Trophoblast cell (in vitro differentiated cells and primary cell): ENCODE results near the gene SLC25A38.

ENCODE experiments used
- DNase-seq, 2 donors: peaks; one replicate each; pipeline ENCODE4 v3.0.0-alpha.2; 2016
- H2AFZ ChIP-seq: 2 replicates; pipeline ENCODE4 v1.6.1; 2013; ENCODE audit warnings: low read length, moderate library complexity, mild to moderate bottlenecking; ENCODE audit not compliant: insufficient read depth, poor library complexity
- H2AK5ac ChIP-seq: 2 replicates; pipeline ENCODE4 v1.6.1; 2013; ENCODE audit warnings: mild to moderate bottlenecking, low read length
- H2BK120ac ChIP-seq: 2 replicates; pipeline ENCODE4 v1.6.1; 2013; ENCODE audit warnings: low read length, mild to moderate bottlenecking, moderate library complexity; ENCODE audit not compliant: insufficient read depth, poor library complexity
- H2BK12ac ChIP-seq: 2 replicates; pipeline ENCODE4 v1.6.1; 2013; ENCODE audit warnings: mild to moderate bottlenecking, low read length, moderate library complexity
- H2BK5ac ChIP-seq: 2 replicates; pipeline ENCODE4 v1.6.1; 2013; ENCODE audit warnings: low read length, low read depth, moderate library complexity, mild to moderate bottlenecking; ENCODE audit not compliant: poor library complexity
- H3K14ac ChIP-seq: 2 replicates; pipeline ENCODE4 v1.6.1; 2013; ENCODE audit warnings: mild to moderate bottlenecking, low read length
- H3K18ac ChIP-seq: 2 replicates; pipeline ENCODE4 v1.6.1; 2013; ENCODE audit warnings: mild to moderate bottlenecking, low read length
- H3K23ac ChIP-seq: 2 replicates; pipeline ENCODE4 v1.6.1; 2013; ENCODE audit warnings: low read length
- H3K27ac ChIP-seq: 2 replicates; pipeline ENCODE4 v1.5.1; 2013; ENCODE audit warnings: low read depth, mild to moderate bottlenecking, inconsistent platforms, low read length, moderate library complexity
- H3K27me3 ChIP-seq: 2 replicates; pipeline ENCODE4 v1.6.1; 2013; ENCODE audit warnings: inconsistent platforms, mild to moderate bottlenecking, low read length, moderate library complexity; ENCODE audit not compliant: insufficient read depth
- H3K36me3 ChIP-seq, 2 experiments: 1 replicate in 1 of 2; 2 replicates in 1 of 2; pipeline ENCODE4 v1.6.1; 2013; ENCODE audit warnings: low read length in 2 of 2, mild to moderate bottlenecking in 2 of 2, moderate library complexity in 1 of 2; ENCODE audit not compliant: insufficient read depth in 2 of 2, control insufficient read depth in 1 of 2
- H3K4ac ChIP-seq: 2 replicates; pipeline ENCODE4 v1.6.1; 2013; ENCODE audit warnings: low read depth, mild to moderate bottlenecking, low read length, moderate library complexity
- H3K4me1 ChIP-seq, 2 experiments: 1 replicate in 1 of 2; 2 replicates in 1 of 2; pipeline ENCODE4 v1.6.1; 2013; ENCODE audit warnings: low read length in 2 of 2, mild to moderate bottlenecking in 2 of 2, moderate library complexity in 1 of 2; ENCODE audit not compliant: insufficient read depth in 2 of 2, control insufficient read depth in 1 of 2
- H3K4me2 ChIP-seq: 2 replicates; pipeline ENCODE4 v1.6.1; 2013; ENCODE audit warnings: inconsistent platforms, mild to moderate bottlenecking, low read length, moderate library complexity
- H3K4me3 ChIP-seq: 2 replicates; pipeline ENCODE4 v1.5.1; 2013; ENCODE audit warnings: mild to moderate bottlenecking, low read depth, low read length, inconsistent platforms
- H3K79me1 ChIP-seq: one replicate; pipeline ENCODE4 v1.6.1; 2013; ENCODE audit warnings: low read length
- H3K79me2 ChIP-seq: 2 replicates; pipeline ENCODE4 v1.6.1; 2013; ENCODE audit warnings: low read length, mild to moderate bottlenecking; ENCODE audit not compliant: control insufficient read depth, insufficient read depth, poor library complexity
- H3K9ac ChIP-seq: 2 replicates; pipeline ENCODE4 v1.6.1; 2013; ENCODE audit warnings: mild to moderate bottlenecking, low read length
- H3K9me3 ChIP-seq: 2 replicates; pipeline ENCODE4 v1.6.1; 2013; ENCODE audit warnings: low read depth, mild to moderate bottlenecking, control low read depth, inconsistent platforms, low read length; ENCODE audit not compliant: insufficient read depth
- H4K12ac ChIP-seq: 2 replicates; pipeline ENCODE4 v1.6.1; 2013; ENCODE audit warnings: low read depth, mild to moderate bottlenecking, low read length, moderate library complexity
- H4K8ac ChIP-seq: 2 replicates; pipeline ENCODE4 v1.6.1; 2013; ENCODE audit warnings: low read depth, mild to moderate bottlenecking, low read length, moderate library complexity
- H4K91ac ChIP-seq: one replicate; pipeline ENCODE4 v1.6.1; 2013; ENCODE audit warnings: low read depth, mild to moderate bottlenecking, low read length, moderate library complexity
- WGBS: extraction: QIAGEN DNeasy Blood & Tissue Kit; methylation state at CpG from one replicate; pipeline ENCODE4 v1.1.7; 2013; ENCODE audit warnings: missing lambda C conversion rate; ENCODE audit not compliant: insufficient read length, insufficient coverage; ENCODE audit errors: extremely low coverage; 5-methylcytosine and 5-hydroxymethylcytosine counted together

Gene SLC25A38

GRCh38 chr3:39407773-39408492 lies 24.8 kb downstream of the SLC25A38 start:
- Histone ChIP-seq H4K12ac (no peak overlapping the region), H3K4me3 (no peak overlapping the region), H4K8ac (no peak overlapping the region), H3K27ac (no peak overlapping the region), H3K4me2 (peak overlapping the region; percentile 65), H3K36me3 (peaks cover 26 to 41% of the 10 kb centered on the region in 2 experiments), H2AK5ac (no peak overlapping the region), H3K79me2 (peaks cover 6% of the 10 kb centered on the region), H3K27me3 (no peaks in the 10 kb centered on the region), H3K18ac (no peak overlapping the region), H2BK12ac (no peak overlapping the region), H4K91ac (no peak overlapping the region), H3K23ac (no peak overlapping the region), H3K4me1 (peaks cover 2 to 5% of the 10 kb centered on the region in 2 experiments), H2BK120ac (no peak overlapping the region), H3K4ac (peak overlapping the region; percentile 15), H3K9me3 (no peaks in the 10 kb centered on the region), H3K9ac (peak overlapping the region; percentile 65), H2AFZ (no peak overlapping the region), H3K14ac (no peak overlapping the region), H2BK5ac (no peak overlapping the region), H3K79me1 (peaks cover 8% of the 10 kb centered on the region)
- WGBS: no CpG with 5 or more reads among the region's 6 CpGs
- DNase-seq: no peak

GRCh38 chr3:39408493-39409372 lies 25.6 kb downstream of the SLC25A38 start:
- no peak overlapping the region for H4K8ac ChIP-seq
- no peak overlapping the region for H3K27ac ChIP-seq
- no peak overlapping the region for H3K4ac ChIP-seq
- H3K14ac ChIP-seq: no peak overlapping the region
- no peak overlapping the region for H3K9ac ChIP-seq
- no peak overlapping the region for H4K91ac ChIP-seq
- no peaks in the 10 kb centered on the region for H3K9me3 ChIP-seq
- H2BK120ac ChIP-seq: no peak overlapping the region
- peaks cover 34 to 49% of the 10 kb centered on the region in 2 experiments for H3K36me3 ChIP-seq
- no peak overlapping the region for H2AFZ ChIP-seq
- no peak overlapping the region for H3K23ac ChIP-seq
- H2AK5ac ChIP-seq: no peak overlapping the region
- H3K4me2 ChIP-seq: peak overlapping the region; percentile 65
- WGBS: no CpG with 5 or more reads among the region's 21 CpGs
- H2BK12ac ChIP-seq: no peak overlapping the region
- no peak overlapping the region for H4K12ac ChIP-seq
- H3K79me2 ChIP-seq: peaks cover 6% of the 10 kb centered on the region
- H3K4me1 ChIP-seq: peaks cover 2 to 5% of the 10 kb centered on the region in 2 experiments
- H3K18ac ChIP-seq: no peak overlapping the region
- no peaks in the 10 kb centered on the region for H3K27me3 ChIP-seq
- no peak overlapping the region for H2BK5ac ChIP-seq
- DNase-seq: no peak
- peaks cover 8% of the 10 kb centered on the region for H3K79me1 ChIP-seq
- no peak overlapping the region for H3K4me3 ChIP-seq

- Histone ChIP-seq H2AK5ac (no peak overlapping the region), H3K9ac (peak overlapping the region; percentile 60), H2AFZ (no peak overlapping the region), H3K9me3 (no peaks in the 10 kb centered on the region), H2BK120ac (no peak overlapping the region), H2BK12ac (no peak overlapping the region), H3K14ac (no peak overlapping the region), H3K4me1 (peaks cover 2 to 5% of the 10 kb centered on the region in 2 experiments), H3K23ac (no peak overlapping the region), H4K12ac (no peak overlapping the region), H4K8ac (no peak overlapping the region), H3K4me2 (peak overlapping the region; percentile 21), H3K36me3 (peaks cover 39 to 58% of the 10 kb centered on the region in 2 experiments), H3K18ac (no peak overlapping the region), H3K79me2 (peaks cover 6% of the 10 kb centered on the region), H4K91ac (no peak overlapping the region), H3K4me3 (no peak overlapping the region), H2BK5ac (peak overlapping the region; percentile 14), H3K27me3 (no peaks in the 10 kb centered on the region), H3K79me1 (peaks cover 8% of the 10 kb centered on the region), H3K4ac (peak overlapping the region; percentile 58), H3K27ac (no peak overlapping the region)
- DNase-seq: no peak
- no CpG with 5 or more reads among the region's 7 CpGs for WGBS
Measured at GRCh38 chr3:39409514-39410136, 26.5 kb downstream of the SLC25A38 start.

GRCh38 chr3:39410893-39411292 lies 27.7 kb downstream of the SLC25A38 start:
- no peak overlapping the region for H3K4me3 ChIP-seq
- DNase-seq: no peak
- H3K9me3 ChIP-seq: no peaks in the 10 kb centered on the region
- no peak overlapping the region for H2AK5ac ChIP-seq
- H3K18ac ChIP-seq: no peak overlapping the region
- peaks cover 8% of the 10 kb centered on the region for H3K79me1 ChIP-seq
- no CpG with 5 or more reads among the region's 7 CpGs for WGBS
- no peak overlapping the region for H2BK5ac ChIP-seq
- H4K91ac ChIP-seq: no peak overlapping the region
- H2BK12ac ChIP-seq: no peak overlapping the region
- no peak overlapping the region for H2AFZ ChIP-seq
- H4K12ac ChIP-seq: no peak overlapping the region
- H3K27me3 ChIP-seq: no peaks in the 10 kb centered on the region
- H3K27ac ChIP-seq: no peak overlapping the region
- no peak overlapping the region for H3K9ac ChIP-seq
- H3K23ac ChIP-seq: no peak overlapping the region
- no peak overlapping the region for H3K14ac ChIP-seq
- peaks cover 6% of the 10 kb centered on the region for H3K79me2 ChIP-seq
- peaks cover 0 to 2% of the 10 kb centered on the region in 2 experiments for H3K4me1 ChIP-seq
- H3K36me3 ChIP-seq: peaks cover 39 to 58% of the 10 kb centered on the region in 2 experiments
- no peak overlapping the region for H2BK120ac ChIP-seq
- H3K4me2 ChIP-seq: no peak overlapping the region
- H4K8ac ChIP-seq: no peak overlapping the region
- no peak overlapping the region for H3K4ac ChIP-seq
